Ramos (cell line): ENCODE measurements around the gene IL3RA.

Source experiments
- in situ Hi-C: fragments of 300-500 bp; cut with MboI; formaldehyde crosslinking; loops from one replicate; pipeline ENCODE4 v1.14.3; 2022; ENCODE audit warnings: low sequenced_read_pairs; ENCODE audit not compliant: unreplicated experiment

The IL3RA gene

GRCh38 chrX:1378306-1378759 lies 41.7 kb downstream of the IL3RA start:
- in situ Hi-C loops: no loop called here

DNA sequence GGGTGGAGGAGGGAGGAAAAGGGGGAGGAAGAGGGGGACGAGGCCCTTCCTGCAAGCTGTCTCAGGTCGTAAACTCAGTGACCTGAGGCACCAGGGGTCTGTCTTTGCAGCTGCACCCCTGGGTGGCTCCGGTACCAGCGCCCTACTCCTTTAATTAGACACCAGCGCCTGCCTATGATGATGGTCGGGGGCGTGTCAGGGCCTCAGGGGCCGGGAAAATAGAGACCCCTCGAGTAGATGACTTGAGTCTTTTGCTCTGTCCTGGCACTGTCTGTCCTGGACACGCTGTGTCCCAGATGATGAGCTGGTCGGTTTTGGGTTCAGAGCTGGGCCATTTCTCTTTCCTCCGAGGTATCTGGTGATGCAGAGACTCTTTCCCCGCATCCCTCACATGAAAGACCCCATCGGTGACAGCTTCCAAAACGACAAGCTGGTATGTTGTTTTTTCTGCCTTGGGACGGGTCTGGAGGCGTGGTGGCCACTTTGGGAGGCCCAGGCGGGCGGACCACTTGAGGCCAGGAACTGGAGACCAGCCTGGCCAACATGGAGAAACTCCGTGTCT lies 44.2 kb downstream of the IL3RA start:
- in situ Hi-C loops: no loop called here

- in situ Hi-C loops: no loop called here
Measured at GRCh38 chrX:1384658-1385252, 48.2 kb downstream of the IL3RA start.

- in situ Hi-C loops: no loop called here
Measured at GRCh38 chrX:1385253-1386223, 49.0 kb downstream of the IL3RA start.

DNA sequence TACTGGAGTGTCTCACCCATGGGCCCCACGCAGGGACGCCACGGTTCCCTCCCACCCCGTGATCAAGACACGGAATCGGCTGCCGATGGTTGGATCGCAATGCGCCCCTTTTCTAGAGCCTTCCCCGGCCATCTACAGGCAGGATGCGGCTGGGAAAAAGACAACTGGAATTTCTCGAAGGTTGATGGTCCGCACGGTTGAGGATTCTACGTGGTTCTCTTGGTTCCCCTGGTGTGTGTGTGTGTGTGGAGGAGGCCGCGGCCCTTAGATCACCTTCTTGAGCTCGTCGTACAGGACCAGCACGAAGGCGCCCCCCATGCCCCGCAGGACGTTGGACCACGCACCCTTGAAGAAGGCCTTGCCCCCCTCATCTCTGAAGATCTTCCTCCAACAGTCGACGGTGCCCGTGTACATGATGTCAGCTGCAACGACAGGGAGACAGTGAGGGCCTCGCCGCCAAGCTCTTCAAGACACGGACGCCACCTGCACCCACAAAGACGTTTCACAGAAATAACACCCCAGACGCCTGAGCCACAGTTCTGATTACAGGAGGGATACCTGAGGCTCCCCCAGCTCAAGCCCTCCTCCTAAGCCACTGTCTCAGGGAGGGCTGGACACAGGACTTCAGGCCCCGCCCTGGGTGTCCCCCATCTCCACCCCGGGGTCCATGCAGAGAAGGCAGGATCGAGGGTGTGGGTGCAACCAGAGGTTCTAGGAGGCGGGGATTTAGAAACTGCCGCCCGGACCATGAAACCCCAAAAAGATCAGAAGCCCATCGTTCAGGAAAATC lies 49.9 kb downstream of the IL3RA start:
- in situ Hi-C loops: no loop called here

DNA sequence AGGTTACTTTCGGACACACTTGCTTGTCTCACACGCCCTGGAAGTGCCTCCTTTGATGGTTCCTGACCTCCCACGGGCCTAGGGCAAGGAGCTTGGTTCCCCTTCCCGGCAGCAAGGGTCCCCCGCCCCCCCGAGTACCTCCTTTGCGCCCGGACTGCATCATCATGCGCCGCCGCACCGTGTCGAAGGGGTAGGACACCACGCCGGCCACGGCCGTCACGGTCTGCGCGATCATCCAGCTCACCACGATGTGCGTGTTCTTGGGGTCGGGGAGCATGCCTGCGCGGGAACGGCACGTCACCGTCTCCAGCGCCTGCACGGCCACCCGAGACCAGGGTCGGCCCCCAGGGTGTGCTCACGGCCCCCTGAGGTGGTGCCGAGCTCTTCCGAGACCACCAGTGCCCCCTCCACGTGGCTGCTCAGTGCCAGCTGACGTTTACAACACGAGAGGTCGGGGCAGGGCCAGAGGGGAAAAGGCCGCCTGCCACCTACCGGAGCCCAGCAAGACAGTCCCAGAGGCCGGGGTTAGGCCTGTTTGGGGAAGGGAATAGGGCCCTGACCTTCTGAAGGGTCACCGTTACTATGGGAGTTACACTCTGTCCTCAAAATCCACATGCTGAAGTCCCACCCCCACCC lies 50.7 kb downstream of the IL3RA start:
- in situ Hi-C loops: no loop called here

DNA sequence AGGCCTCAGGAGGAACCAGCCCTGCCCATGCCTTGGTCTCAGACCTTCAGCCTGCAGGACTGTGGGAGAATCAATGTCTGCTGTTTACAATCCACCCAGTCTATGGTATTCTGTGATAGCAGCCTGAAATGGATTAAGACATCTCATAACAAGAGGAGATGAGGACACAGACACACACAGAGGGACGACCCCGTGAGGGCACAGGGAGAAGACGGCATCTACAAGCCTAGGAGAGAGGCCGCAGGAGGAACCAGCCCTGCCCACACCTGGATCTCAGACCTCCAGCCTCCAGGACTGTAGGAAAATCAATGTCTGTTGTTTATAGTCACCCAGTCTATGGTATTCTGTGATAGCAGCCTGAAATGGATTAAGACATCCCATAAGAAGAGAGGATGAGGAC lies 52.1 kb downstream of the IL3RA start:
- in situ Hi-C loops: no loop called here

- in situ Hi-C loops: no loop called here
Measured at GRCh38 chrX:1389181-1389992, 52.8 kb downstream of the IL3RA start.

DNA sequence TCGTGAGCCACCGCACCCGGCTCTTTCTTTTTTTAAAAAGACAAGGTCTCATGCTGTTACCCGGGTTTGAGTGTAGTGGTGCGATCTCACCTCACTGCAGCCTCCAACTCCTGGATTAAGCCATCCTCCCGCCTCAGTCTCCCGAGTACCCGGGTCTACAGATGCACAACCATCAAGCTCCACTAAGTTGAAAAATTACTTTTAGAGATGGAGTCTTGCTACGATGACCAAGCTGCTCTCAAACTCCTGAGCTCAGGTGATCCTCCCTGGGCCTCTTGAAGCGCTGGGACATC lies 53.4 kb downstream of the IL3RA start:
- in situ Hi-C loops: no loop called here

DNA sequence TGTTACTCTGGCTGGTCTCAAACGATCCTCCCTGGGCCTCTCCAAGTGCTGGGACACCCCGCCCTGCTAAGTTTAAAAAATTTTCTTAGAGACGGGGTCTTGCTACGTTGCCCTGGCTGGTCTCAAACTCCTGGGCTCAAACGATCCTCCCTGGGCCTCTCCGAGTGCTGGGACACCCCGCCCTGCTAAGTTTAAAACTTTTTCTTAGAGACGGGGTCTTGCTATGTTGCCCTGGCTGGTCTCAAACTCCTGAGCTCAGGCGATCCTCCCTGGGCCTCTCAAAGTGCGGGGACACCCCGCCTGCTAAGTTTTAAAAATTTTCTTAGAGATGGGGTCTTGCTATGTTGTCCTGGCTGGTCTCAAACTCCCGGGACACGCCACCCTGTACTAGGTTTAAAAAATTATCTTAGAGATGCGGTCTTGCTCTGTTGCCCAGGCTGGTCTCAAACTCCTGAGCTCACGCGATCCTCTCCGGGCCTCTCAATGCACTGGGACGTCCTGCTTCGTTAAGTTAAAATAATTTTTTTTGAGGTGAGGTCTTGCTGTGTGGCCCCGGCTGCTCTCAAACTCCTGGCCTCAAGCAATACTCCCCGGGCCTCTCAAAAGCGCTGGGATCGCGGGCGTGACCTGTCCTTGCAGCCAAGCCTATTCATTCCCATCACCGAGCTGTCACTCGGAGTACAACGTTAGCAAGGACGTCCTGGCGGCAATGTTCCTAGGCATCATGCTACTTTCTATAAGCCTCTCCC lies 54.2 kb downstream of the IL3RA start:
- in situ Hi-C loops: no loop called here

GRCh38 chrX:1391370-1391706 lies 54.8 kb downstream of the IL3RA start:
- in situ Hi-C loops: no loop called here

GRCh38 chrX:1391707-1392375 lies 55.3 kb downstream of the IL3RA start, which contains the start of gene SLC25A6:
SLC25A6 (minus strand) TSS chrX:1392113; CDS start chrX:1392009, 104 bp downstream.
- in situ Hi-C loops: no loop called here

GRCh38 chrX:1392376-1393068 lies 55.9 kb downstream of the IL3RA start:
- in situ Hi-C loops: no loop called here

DNA sequence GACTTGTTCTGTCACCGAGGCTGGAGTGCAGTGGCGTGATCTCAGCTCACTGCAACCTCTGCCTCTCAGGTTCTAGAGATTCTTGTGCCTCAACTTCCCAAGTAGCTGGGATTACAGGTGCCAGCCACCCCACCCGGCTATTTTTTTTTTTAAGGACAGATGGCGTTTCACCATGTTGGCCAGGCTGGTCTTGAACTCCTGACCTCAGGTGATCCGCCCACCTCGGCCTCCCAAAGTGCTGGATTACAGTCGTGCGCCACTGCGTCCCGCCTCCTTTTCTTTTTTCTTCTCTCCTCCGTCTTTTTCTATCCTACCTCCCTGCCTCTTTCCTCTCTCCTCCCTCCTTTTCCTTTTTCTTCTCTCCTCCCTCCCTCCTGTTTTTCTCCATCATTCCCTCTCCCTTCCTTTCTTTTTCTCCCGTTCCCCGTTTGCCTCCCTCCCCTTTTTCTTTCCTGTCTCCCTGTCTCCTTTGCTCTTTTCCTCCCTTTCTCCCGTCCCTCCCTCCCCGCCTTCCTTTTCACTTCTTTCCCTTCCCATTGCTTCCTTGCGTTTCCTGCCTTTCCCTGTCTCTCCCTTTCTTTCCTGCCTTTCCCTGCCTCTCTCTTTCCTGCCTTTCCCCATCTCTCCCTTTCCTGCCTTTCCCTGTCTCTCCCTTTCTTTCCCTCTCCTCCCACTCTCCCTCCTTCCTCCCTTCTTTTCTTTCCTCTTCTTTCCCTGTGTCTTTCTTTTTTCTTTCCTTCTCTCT lies 57.5 kb downstream of the IL3RA start:
- in situ Hi-C loops: no loop called here

- in situ Hi-C loops: no loop called here
Measured at GRCh38 chrX:1394731-1395501, 58.3 kb downstream of the IL3RA start.

- in situ Hi-C loops: no loop called here
Measured at GRCh38 chrX:1395646-1396216, 59.1 kb downstream of the IL3RA start.
